GM12873 (cell line): Measurements from ENCODE around the gene MIA2.

Experiments used
- TF ChIP-seq, protein P1 (sequence below): IDR thresholded peaks from 2 replicates; pipeline ENCODE4 v1.5.1; 2012; ENCODE audit warnings: low read depth, mild to moderate bottlenecking, moderate library complexity, low read length, control low read depth; ENCODE audit not compliant: insufficient read depth; ENCODE audit errors: missing control alignments

The MIA2 gene

DNA sequence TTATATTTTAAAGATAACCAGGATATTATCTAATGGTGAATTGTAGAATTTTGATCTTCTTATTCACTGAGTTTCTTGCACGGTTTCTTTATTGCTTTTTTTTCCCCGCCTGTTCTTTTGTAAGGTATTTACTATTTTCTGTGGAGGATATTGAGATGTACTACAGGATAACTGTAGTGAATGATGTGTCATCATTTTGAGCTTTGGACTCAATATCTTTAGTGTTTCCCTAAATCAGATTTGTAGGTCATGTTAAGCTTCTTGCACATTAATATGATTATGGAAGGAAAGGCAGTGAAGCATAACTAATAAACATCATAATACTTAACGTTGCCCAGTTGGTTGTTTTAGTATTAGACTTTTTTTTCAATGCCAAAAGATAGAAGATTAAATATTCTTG, 117.2 kb downstream of the MIA2 start:
- TF ChIP-seq, protein P1, sequence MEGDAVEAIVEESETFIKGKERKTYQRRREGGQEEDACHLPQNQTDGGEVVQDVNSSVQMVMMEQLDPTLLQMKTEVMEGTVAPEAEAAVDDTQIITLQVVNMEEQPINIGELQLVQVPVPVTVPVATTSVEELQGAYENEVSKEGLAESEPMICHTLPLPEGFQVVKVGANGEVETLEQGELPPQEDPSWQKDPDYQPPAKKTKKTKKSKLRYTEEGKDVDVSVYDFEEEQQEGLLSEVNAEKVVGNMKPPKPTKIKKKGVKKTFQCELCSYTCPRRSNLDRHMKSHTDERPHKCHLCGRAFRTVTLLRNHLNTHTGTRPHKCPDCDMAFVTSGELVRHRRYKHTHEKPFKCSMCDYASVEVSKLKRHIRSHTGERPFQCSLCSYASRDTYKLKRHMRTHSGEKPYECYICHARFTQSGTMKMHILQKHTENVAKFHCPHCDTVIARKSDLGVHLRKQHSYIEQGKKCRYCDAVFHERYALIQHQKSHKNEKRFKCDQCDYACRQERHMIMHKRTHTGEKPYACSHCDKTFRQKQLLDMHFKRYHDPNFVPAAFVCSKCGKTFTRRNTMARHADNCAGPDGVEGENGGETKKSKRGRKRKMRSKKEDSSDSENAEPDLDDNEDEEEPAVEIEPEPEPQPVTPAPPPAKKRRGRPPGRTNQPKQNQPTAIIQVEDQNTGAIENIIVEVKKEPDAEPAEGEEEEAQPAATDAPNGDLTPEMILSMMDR: no peak

DNA sequence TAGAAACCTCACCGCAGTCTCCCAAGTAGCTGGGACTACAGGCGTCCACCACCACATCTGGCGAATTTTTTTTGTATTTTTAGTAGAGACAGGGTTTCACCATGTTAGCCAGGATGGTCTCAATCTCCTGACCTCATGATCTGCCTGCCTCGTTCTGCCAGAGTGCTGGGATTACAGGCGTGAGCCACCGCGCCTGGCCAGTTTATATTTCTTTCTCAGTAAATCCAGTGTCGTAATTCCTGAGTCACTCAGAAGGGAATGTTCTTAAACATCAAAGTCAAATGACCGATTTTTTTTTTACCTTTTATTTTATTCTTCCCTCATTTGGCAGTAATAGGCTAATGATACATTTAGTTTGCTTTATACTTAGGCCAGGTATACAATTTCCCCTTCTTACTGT, 118.0 kb downstream of the MIA2 start:
- TF ChIP-seq, protein P1: no peak

DNA sequence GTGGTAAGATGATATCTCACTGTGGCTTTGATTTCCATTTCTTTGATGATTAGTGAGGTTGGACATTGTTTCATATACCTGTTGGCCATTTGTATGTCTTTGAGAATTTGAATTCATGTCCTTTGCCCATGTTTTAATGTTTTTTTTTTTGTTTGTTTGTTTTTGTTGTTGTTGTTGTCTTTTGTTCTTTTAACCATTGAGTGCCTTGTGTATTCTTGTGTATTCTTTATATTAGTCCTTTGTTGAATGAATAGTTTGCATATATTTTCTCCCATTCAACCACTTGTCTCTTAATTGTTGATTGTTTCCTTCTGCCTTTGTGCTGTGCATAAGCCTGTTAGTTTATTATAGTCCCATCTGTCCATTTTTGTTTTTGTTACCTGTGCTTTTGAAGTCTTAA, 126.6 kb downstream of the MIA2 start:
- TF ChIP-seq, protein P1: no peak

DNA sequence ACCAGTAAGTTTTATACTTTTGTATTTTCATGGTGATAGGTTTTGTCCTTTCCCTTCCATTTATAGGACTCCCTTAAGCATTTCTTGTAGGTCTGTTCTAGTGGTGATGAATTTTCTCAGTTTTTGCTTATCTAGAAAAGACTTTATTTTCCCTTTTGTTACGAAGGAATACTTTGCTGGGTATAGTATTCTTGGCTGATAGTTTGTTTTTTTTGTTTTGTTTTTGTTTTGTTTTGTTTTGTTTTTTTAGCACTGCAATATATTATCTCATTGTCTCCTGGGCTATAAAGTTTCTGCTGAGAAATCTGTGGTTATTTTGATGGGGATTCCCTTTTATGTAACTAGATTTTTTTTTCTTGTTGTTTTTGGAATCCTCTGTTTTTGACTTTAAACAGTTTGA, 130.8 kb downstream of the MIA2 start:
- TF ChIP-seq, protein P1: no peak

DNA sequence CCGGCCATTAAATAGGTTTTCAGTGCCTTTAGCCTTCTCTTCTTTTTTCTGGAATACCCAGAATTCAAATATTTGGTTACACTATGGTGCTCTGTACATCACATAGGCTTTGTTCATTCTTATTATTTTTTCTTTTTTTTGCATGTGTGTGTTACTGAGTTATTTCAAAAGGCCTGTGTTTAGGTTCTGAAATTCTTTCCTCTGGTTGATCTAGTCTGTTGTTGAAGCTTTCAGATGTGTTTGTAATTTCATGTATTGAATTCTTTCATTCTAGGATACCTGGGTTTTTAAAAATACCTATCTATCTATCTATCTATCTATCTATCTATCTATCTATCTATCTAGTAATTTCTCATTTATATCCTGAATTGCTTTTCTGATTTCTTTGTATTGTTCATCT, 131.6 kb downstream of the MIA2 start:
- TF ChIP-seq, protein P1: no peak

DNA sequence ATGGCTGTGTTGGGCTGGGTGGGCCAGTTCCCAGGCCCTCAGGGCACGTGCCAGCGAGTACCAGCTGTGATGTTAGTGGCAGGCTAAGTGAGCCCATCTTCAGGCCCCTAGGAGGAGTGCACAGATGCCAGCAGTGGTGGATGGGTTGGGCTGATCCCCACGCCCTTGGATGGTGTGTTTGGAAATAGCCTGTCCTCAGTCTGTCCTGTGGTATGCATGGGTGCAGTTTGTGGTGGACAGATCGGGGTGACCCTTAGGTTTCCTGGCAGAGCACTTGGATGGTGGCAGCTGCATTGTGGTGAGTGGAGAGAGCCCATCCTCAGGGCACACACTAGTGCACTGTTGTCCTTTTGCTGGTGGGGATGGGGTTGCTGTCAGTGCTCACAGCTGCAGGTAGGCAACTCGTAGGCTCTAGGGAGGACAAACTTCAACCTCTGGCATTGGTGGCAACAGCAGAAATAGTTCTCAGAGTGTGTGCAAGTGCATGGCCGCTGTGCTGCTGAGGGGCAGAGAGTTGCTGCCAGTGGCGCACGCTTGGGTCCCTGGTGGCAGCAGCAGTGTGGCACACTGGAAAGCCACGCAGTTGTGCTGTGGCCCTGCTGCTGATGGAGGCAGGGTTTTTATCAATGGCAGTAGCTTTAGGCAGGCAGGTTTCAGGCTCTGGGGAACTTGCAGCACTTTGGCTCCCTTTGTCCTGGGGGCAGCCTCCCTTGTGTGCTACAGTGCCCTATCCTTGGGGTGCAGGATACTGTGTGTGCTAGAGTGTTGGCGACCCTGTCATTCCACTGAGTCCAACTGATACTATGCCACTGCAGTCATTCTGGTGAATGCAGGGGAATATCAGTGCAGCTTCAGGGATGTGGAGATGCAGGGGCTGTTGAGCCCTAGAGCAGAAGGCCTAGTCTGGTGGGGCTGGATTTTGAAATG, 133.0 kb downstream of the MIA2 start:
- TF ChIP-seq, protein P1: no peak

DNA sequence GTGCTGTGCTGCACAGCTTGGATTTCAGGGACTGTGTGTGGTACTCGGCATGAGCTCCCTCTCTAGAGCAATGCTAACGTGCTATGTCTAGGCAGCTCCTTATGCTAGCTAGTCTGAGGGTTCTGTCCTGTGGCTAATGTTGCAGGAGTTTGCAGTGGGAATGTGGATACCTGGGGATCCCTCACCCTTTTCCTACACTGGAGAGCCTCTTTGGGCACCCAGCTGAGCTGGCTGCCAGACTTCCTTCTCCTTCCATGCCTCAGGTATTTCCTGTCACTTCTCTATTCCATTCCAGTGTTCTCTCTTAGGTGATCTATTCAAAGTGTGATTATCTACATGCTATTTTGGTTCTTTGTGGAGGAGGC, 133.7 kb downstream of the MIA2 start:
- TF ChIP-seq, protein P1: no peak
